NCI-H1694 (cell line): Measurements from ENCODE around the gene CPNE1.

Experiments
- DNase-seq: peaks from one replicate; lab custom pipeline; 2025; lab: John Stamatoyannopoulos, UW

CPNE1 gene

GRCh38 chr20:35598899-35599775 is 65.6 kb downstream of the CPNE1 start:
- no peak for DNase-seq

- DNase-seq: no peak
Observed at GRCh38 chr20:35598476-35598875, 66.2 kb downstream of the CPNE1 start.

- no peak for DNase-seq
Observed at GRCh38 chr20:35597186-35597585, 67.5 kb downstream of the CPNE1 start.

GRCh38 chr20:35595901-35596300 is 68.8 kb downstream of the CPNE1 start:
- no peak for DNase-seq

GRCh38 chr20:35595456-35595855 is 69.2 kb downstream of the CPNE1 start:
- no peak for DNase-seq

- no peak for DNase-seq
Observed at GRCh38 chr20:35592339-35592974, 72.2 kb downstream of the CPNE1 start.

GRCh38 chr20:35588397-35588796 is 76.3 kb downstream of the CPNE1 start:
- DNase-seq: no peak

- no peak for DNase-seq
Observed at GRCh38 chr20:35587436-35587835, 77.3 kb downstream of the CPNE1 start.

- DNase-seq: no peak
Observed at GRCh38 chr20:35586751-35587425, 77.8 kb downstream of the CPNE1 start.

GRCh38 chr20:35583636-35584560 is 80.8 kb downstream of the CPNE1 start:
- DNase-seq: no peak

- DNase-seq: no peak
Observed at GRCh38 chr20:35582741-35583404, 81.8 kb downstream of the CPNE1 start.

- DNase-seq: no peak
Observed at GRCh38 chr20:35582131-35582530, 82.6 kb downstream of the CPNE1 start.

GRCh38 chr20:35579196-35579595 is 85.5 kb downstream of the CPNE1 start:
- no peak for DNase-seq

- no peak for DNase-seq
Observed at GRCh38 chr20:35578469-35578868, 86.2 kb downstream of the CPNE1 start.

GRCh38 chr20:35576816-35577215 is 87.9 kb downstream of the CPNE1 start:
- DNase-seq: no peak
